GM12891 (cell line): Measurements from ENCODE around the gene SH3RF2.

ENCODE experiments used
- PAX5 ChIP-seq: IDR thresholded peaks from 2 replicates; pipeline ENCODE4 v1.6.1; 2011; ENCODE audit warnings: low read length, moderate library complexity, mild to moderate bottlenecking; ENCODE audit not compliant: insufficient read depth, severe bottlenecking
- POLR2A ChIP-seq: IDR thresholded peaks from 2 replicates; pipeline ENCODE4 v1.6.1; 2011; ENCODE audit warnings: low read depth, low read length, control low read depth
- POLR2AphosphoS5 ChIP-seq: IDR thresholded peaks from 2 replicates; pipeline ENCODE4 v1.6.1; 2011; ENCODE audit warnings: low read depth, low read length, control low read depth
- TAF1 ChIP-seq: IDR thresholded peaks from 2 replicates; pipeline ENCODE4 v1.6.1; 2011; ENCODE audit warnings: low read depth, low read length, control low read depth

GRCh38 chr5:146003852-146004251, 67.5 kb downstream of the SH3RF2 start:
- TF ChIP-seq POLR2A: no peak
- no peak for TF ChIP-seq TAF1
- TF ChIP-seq POLR2AphosphoS5: no peak
- TF ChIP-seq PAX5: no peak
